ENCODE data around the gene KDELR3. TPM values are rescaled to one million over a fixed set of nuclear protein-coding genes. Genes with fewer than 3 reads are reported as not detected.

Gene KDELR3
- total RNA-seq, 3 donors from 2014 or later = 4.2 to 14.4 (median 11.3) TPM

DNA sequence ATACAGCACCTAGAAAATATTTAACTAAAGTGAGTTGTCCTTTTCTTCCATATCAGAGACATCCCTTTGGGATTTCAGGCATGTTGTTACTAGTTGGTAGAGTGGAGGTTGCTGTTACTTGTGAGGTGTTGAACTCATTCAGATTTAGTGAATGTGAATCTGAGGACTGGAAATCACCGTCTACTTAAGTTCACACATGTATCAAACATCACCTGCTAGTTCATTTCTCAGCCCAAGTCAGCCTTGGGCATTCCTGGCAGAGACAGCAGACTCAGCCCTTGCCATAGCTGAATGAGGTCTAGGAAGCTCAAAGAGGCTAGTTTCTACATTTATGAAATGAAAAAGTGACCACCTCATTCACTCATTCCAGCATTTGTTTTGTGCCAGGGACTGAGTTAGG, 9.7 kb downstream of the KDELR3 start:
- TF ChIP-seq, protein P1, sequence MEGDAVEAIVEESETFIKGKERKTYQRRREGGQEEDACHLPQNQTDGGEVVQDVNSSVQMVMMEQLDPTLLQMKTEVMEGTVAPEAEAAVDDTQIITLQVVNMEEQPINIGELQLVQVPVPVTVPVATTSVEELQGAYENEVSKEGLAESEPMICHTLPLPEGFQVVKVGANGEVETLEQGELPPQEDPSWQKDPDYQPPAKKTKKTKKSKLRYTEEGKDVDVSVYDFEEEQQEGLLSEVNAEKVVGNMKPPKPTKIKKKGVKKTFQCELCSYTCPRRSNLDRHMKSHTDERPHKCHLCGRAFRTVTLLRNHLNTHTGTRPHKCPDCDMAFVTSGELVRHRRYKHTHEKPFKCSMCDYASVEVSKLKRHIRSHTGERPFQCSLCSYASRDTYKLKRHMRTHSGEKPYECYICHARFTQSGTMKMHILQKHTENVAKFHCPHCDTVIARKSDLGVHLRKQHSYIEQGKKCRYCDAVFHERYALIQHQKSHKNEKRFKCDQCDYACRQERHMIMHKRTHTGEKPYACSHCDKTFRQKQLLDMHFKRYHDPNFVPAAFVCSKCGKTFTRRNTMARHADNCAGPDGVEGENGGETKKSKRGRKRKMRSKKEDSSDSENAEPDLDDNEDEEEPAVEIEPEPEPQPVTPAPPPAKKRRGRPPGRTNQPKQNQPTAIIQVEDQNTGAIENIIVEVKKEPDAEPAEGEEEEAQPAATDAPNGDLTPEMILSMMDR (IDR thresholded peaks at IDR 0.05) = no peak
- no peaks in the 10 kb centered on the region for H3K9me3 ChIP-seq
- no peaks in the 10 kb centered on the region for H3K36me3 ChIP-seq (ENCODE audit: low read depth)
- ATAC-seq = no peak
- intact Hi-C loops (cut with DNase I, micrococcal nuclease) = no loop called here
- no peaks in the 10 kb centered on the region for H3K4me1 ChIP-seq (ENCODE audit: low read depth)
- DNase-seq = no peak
- H3K4me3 ChIP-seq = no peak overlapping the region

DNA sequence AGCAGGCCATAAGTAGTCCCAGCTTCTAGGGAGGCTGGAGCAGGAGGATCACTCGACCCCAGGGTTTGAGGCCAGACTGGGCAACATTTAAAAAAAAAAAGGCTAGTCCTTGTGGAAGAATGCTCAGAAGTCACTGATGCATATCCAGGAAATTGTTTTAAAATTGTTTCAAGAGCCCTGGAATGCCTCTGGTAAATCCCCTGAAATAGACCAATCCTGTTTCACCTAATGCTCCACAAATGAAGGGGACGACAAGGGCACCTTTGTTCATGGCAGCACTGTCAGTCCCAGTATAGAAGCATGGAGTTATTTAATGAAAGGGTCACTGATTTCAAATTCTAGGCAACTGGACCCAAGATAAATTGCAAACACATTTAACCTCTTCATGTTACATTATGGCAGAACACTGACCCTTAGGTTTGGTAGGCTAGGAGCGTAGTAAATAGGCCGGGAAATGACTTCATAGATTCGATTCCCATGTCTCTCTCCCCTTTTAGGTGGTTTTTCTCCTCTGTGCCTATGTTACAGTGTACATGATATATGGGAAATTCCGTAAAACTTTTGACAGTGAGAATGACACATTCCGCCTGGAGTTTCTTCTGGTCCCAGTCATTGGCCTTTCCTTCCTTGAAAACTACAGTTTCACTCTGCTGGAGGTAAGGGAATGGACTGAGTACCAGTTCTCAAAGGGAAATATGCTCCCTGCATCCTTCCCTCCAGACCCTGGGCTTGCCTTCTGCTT, 11.4 kb downstream of the KDELR3 start:
- H3K9me3 ChIP-seq = no peaks in the 10 kb centered on the region
- H3K4me3 ChIP-seq = no peak overlapping the region
- TF ChIP-seq, protein P1 (IDR thresholded peaks at IDR 0.05) = no peak
- ATAC-seq = no peak
- intact Hi-C loops (cut with DNase I, micrococcal nuclease) = no loop called here
- no peaks in the 10 kb centered on the region for H3K36me3 ChIP-seq (ENCODE audit: low read depth)
- no peaks in the 10 kb centered on the region for H3K4me1 ChIP-seq (ENCODE audit: low read depth)
- DNase-seq = no peak

DNA sequence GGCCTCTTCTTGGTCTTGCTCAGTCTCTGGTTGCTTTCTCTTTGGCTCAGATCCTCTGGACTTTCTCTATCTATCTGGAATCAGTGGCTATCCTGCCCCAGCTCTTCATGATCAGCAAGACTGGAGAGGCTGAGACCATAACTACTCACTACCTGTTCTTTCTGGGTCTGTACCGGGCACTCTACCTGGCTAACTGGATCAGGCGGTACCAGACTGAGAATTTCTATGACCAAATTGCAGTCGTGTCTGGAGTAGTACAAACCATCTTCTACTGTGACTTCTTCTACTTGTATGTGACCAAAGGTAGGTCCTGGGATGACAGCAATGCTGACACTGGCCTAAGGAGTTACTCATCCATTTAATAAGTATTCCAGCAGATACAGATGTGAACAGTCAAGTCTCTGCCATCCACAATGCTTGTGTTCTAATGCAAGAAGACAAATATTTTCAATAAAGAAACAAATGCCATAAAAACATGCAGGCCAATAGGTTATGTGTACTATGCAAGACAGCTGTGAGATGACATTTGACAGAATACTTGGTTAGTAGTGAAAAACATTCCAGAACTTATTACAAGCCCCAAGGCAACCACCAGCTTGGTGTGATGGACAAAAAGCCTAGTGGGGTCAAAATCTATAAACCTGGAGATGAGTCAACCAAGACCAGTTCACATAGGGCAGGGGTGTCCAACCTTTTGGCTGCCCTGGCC, 13.4 kb downstream of the KDELR3 start:
- TF ChIP-seq, protein P1 (IDR thresholded peaks at IDR 0.05) = no peak
- intact Hi-C loops (cut with DNase I, micrococcal nuclease) = no loop called here
- no peaks in the 10 kb centered on the region for H3K36me3 ChIP-seq (ENCODE audit: low read depth)

DNA sequence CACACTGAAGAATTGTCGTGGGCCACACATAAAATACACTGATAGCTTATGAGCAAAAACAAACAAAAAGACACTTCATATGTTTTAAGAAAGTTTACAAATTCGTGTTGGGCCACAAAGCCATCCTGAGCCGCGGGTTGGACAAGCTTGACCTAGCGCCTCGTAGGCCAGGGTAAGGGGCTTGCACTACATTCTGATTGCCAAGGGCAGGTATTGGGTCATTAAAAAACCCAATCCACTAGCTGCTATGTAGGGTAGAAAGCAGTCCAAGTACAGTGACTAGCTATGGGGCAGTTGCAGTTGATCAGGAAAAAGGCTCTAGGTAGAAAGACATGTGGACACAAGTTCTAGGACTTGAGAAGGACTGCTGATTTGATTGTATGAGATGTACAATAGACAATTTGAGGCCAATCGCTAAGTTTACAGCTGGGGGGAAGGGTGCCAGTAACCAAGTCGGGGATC, 14.0 kb downstream of the KDELR3 start:
- ATAC-seq = peak; percentile 6
- TF ChIP-seq, protein P1 (IDR thresholded peaks at IDR 0.05) = no peak
- intact Hi-C loops (cut with DNase I, micrococcal nuclease) = no loop called here

More for the DNA sequence above, 13.4 kb downstream of the KDELR3 start:
- Histone ChIP-seq H3K4me1 (ENCODE audit: low read depth) (no peaks in the 10 kb centered on the region), H3K4me3 (no peak overlapping the region), H3K9me3 (no peaks in the 10 kb centered on the region)
- DNase-seq (no peak), ATAC-seq (peak; percentile 25)

DNA sequence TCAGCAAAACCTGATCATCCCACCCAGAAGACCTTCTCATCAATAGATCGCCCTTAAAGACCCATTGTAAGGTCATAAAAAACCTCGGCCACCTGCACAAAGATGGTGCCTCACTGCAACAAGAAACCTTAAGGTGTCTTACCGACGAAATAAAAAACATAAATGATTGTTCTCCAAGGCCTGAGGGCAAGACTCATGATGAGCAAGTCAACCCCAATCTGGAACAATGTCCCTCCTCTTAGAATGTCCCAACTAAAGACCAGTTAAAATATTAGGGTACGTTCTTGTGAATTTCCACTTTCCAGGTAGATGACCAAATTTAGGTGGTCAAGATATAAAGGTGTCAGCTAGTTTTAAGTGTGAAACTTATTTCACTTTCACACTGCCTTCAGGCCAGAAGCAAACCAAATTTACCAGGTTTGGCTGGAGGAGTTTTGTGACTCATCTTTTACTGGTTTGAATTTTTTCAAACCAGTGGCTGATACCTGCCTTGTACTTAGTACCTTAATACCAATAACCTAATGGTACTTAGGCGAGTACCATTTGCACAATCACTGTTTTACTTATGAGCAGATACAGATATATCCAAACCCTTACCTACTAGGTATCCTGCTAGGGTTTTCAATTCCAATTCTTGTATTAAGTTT, 14.9 kb downstream of the KDELR3 start:
- DNase-seq (no peak), ATAC-seq (no peak)
- Histone ChIP-seq H3K4me1 (ENCODE audit: low read depth) (no peaks in the 10 kb centered on the region), H3K9me3 (no peaks in the 10 kb centered on the region), H3K36me3 (ENCODE audit: low read depth) (peaks cover 12% of the 10 kb centered on the region), H3K4me3 (no peak overlapping the region)
- intact Hi-C loops (cut with DNase I, micrococcal nuclease) = no loop called here
- TF ChIP-seq, protein P1 (IDR thresholded peaks at IDR 0.05) = no peak

More for the DNA sequence above, 14.0 kb downstream of the KDELR3 start:
- H3K9me3 ChIP-seq = no peaks in the 10 kb centered on the region
- peaks cover 5% of the 10 kb centered on the region for H3K36me3 ChIP-seq (ENCODE audit: low read depth)
- no peaks in the 10 kb centered on the region for H3K4me1 ChIP-seq (ENCODE audit: low read depth)
- no peak overlapping the region for H3K4me3 ChIP-seq
- DNase-seq = no peak

All from mucosa of descending colon (tissue), 3 donors.